Esophagus muscularis mucosa (tissue), 4 donors: ENCODE results near the gene MBP. TPM values are rescaled to one million over a fixed set of nuclear protein-coding genes. Genes with fewer than 3 reads are reported as not detected.

Experiments used
- DNase-seq: peaks from one replicate; pipeline ENCODE4 v3.0.0-alpha.2; 2017; ENCODE audit errors: extremely low spot score
- H3K27ac ChIP-seq, 4 donors: fragments of 200-600 bp; sonication (generic); replicated peaks in 1 of 4; 1 replicate in 3 of 4; 2 replicates in 1 of 4; pipeline ENCODE4 v1.5.1; 2016 to 2019; ENCODE audit warnings: mild to moderate bottlenecking in 1 of 4
- H3K27me3 ChIP-seq, 4 donors: fragments of 200-600 bp; sonication (generic); one replicate each; pipeline versions ENCODE4 v1.5.1 to v1.6.0; 2016 to 2019
- H3K36me3 ChIP-seq, 4 donors: fragments of 200-600 bp; sonication (generic); one replicate each; pipeline ENCODE4 v1.5.1; 2016 to 2019
- H3K4me1 ChIP-seq, 4 donors: fragments of 200-600 bp; sonication (generic); one replicate each; pipeline ENCODE4 v1.5.1; 2016 to 2019
- H3K4me3 ChIP-seq, 4 donors: fragments of 200-600 bp; sonication (generic); 1 replicate in 2 of 4; 2 replicates in 2 of 4; pipeline ENCODE4 v1.5.1; 2016 to 2019; ENCODE audit warnings: mild to moderate bottlenecking in 4 of 4, moderate library complexity in 1 of 4
- H3K9me3 ChIP-seq, 4 donors: fragments of 200-600 bp; sonication (generic); 1 replicate in 3 of 4; 2 replicates in 1 of 4; pipeline ENCODE4 v1.5.1; 2016 to 2019
- EP300 ChIP-seq: sonication (generic); formaldehyde crosslinking; IDR thresholded peaks from one replicate; pipeline ENCODE4 v1.6.1; 2017; ENCODE audit warnings: antibody characterized with exemption
- POLR2A ChIP-seq: fragments of 450-650 bp; IDR thresholded peaks from one replicate; pipeline ENCODE4 v1.6.1; 2017; ENCODE audit warnings: antibody characterized with exemption, moderate library complexity, mild to moderate bottlenecking, low read depth
- POLR2AphosphoS5 ChIP-seq, 2 donors: sonication (generic); formaldehyde crosslinking; IDR thresholded peaks; one replicate each; pipeline ENCODE4 v1.6.1; 2017; ENCODE audit warnings: antibody characterized with exemption in 2 of 2
- WGBS: methylation state at CpG from one replicate; pipeline ENCODE4 v1.1.5; 2018; 5-methylcytosine and 5-hydroxymethylcytosine counted together
- intact Hi-C: fragments of 100-400 bp; cut with DNase I; formaldehyde crosslinking; loops from one replicate; pipeline ENCODE4 v1.15.1; 2023
- total RNA-seq, 4 donors: library from RNA; depleted of rRNA; stranded (reverse); fragments of >200 nt; gene quantifications; one replicate each; pipeline versions ENCODE4 v1.1.0 to v1.2.1, GENCODE V29; 2016
- TF ChIP-seq, protein P1 (sequence below), 3 experiments: fragments of 200-600 bp in 2 of 3; fragments of 450-650 bp in 1 of 3; sonication (generic) in 2 of 3; IDR thresholded peaks; one replicate each; pipeline ENCODE4 v1.5.1; 2017 to 2019; ENCODE audit warnings: antibody characterized with exemption in 3 of 3, mild to moderate bottlenecking in 2 of 3, moderate library complexity in 1 of 3

Gene MBP
- total RNA-seq: 10 to 100 TPM; 21.9 to 31.3 (median 27.3) TPM

- peak within 1 kb of the TSS; percentile 69 to 84 (median 76) for H3K4me3 ChIP-seq
- no peaks in the 10 kb centered on the region for H3K9me3 ChIP-seq
- no peaks in the 10 kb centered on the region for H3K36me3 ChIP-seq
- peak in 1 of 2 donors; percentile 55 for TF ChIP-seq POLR2AphosphoS5 (IDR thresholded peaks at IDR 0.05)
- peak; percentile 74 for TF ChIP-seq POLR2A
- TF ChIP-seq, protein P1, sequence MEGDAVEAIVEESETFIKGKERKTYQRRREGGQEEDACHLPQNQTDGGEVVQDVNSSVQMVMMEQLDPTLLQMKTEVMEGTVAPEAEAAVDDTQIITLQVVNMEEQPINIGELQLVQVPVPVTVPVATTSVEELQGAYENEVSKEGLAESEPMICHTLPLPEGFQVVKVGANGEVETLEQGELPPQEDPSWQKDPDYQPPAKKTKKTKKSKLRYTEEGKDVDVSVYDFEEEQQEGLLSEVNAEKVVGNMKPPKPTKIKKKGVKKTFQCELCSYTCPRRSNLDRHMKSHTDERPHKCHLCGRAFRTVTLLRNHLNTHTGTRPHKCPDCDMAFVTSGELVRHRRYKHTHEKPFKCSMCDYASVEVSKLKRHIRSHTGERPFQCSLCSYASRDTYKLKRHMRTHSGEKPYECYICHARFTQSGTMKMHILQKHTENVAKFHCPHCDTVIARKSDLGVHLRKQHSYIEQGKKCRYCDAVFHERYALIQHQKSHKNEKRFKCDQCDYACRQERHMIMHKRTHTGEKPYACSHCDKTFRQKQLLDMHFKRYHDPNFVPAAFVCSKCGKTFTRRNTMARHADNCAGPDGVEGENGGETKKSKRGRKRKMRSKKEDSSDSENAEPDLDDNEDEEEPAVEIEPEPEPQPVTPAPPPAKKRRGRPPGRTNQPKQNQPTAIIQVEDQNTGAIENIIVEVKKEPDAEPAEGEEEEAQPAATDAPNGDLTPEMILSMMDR (IDR thresholded peaks at IDR 0.05): no peak
- peaks cover 29 to 72% (median 67%) of the 10 kb centered on the region in 4 donors for H3K4me1 ChIP-seq
- WGBS: under 1% methylated on average over 23 of the region's 88 CpGs
- H3K27ac ChIP-seq: peak within 1 kb of the TSS; percentile 86 to 92 (median 90)
- intact Hi-C loops: loop anchor here (5.0 kb wide), 2 partner anchors 45 to 65 kb away; no protein-coding TSS in a partner anchor
- peaks cover 0 to 41% (median 3%) of the 10 kb centered on the region in 4 donors for H3K27me3 ChIP-seq
- no peak for DNase-seq
Observed at GRCh38 chr18:77132369-77133050, at the start of gene MBP. Gene MBP (minus strand): TSS chr18:77132783. CDS start chr18:77105261, 27,522 bp downstream.

- Histone ChIP-seq H3K27me3 (no peaks in the 10 kb centered on the region), H3K4me1 (no peaks in the 10 kb centered on the region), H3K36me3 (no peaks in the 10 kb centered on the region), H3K9me3 (no peaks in the 10 kb centered on the region), H3K27ac (no peak overlapping the region), H3K4me3 (no peak overlapping the region)
- TF ChIP-seq POLR2AphosphoS5 (IDR thresholded peaks at IDR 0.05) (no peak), POLR2A (no peak), EP300 (no peak)
- TF ChIP-seq, protein P1 (IDR thresholded peaks at IDR 0.05): no peak
- no peak for DNase-seq
- WGBS: 75% methylated on average over 12 of the region's 12 CpGs
- intact Hi-C loops: no loop called here
Observed at GRCh38 chr18:77181950-77182707, 49.5 kb upstream of the MBP start.

GRCh38 chr18:77178559-77178958 lies 46.0 kb upstream of the MBP start:
- H3K4me3 ChIP-seq: no peak overlapping the region
- intact Hi-C loops: no loop called here
- DNase-seq: no peak
- no peaks in the 10 kb centered on the region for H3K9me3 ChIP-seq
- no peaks in the 10 kb centered on the region for H3K36me3 ChIP-seq
- no peak overlapping the region for H3K27ac ChIP-seq
- 67% methylated on average over 7 of the region's 7 CpGs for WGBS
- H3K4me1 ChIP-seq: no peaks in the 10 kb centered on the region
- no peak for TF ChIP-seq POLR2A
- no peak for TF ChIP-seq POLR2AphosphoS5 (IDR thresholded peaks at IDR 0.05)
- TF ChIP-seq, protein P1 (IDR thresholded peaks at IDR 0.05): no peak
- TF ChIP-seq EP300: no peak
- H3K27me3 ChIP-seq: no peaks in the 10 kb centered on the region

- no peak overlapping the region for H3K27ac ChIP-seq
- intact Hi-C loops: no loop called here
- DNase-seq: no peak
- TF ChIP-seq POLR2A (no peak), POLR2AphosphoS5 (IDR thresholded peaks at IDR 0.05) (no peak), EP300 (no peak)
- TF ChIP-seq, protein P1 (IDR thresholded peaks at IDR 0.05): no peak
- H3K27me3 ChIP-seq: no peaks in the 10 kb centered on the region
- no peaks in the 10 kb centered on the region for H3K36me3 ChIP-seq
- 95% methylated on average over 1 of the region's 1 CpG for WGBS
- no peak overlapping the region for H3K4me3 ChIP-seq
- H3K4me1 ChIP-seq: no peaks in the 10 kb centered on the region
- H3K9me3 ChIP-seq: no peaks in the 10 kb centered on the region
Observed at GRCh38 chr18:77177009-77177408, 44.4 kb upstream of the MBP start.
